Nephron progenitor cell (in vitro differentiated cells): ENCODE results near the gene PKDCC.

ENCODE experiments used
- DNase-seq: peaks from one replicate; pipeline ENCODE4 v3.0.0; 2021
- H3K27ac Mint-ChIP-seq: 2 replicates; pipeline ENCODE4 v1.8.0; 2021; ENCODE audit warnings: mild to moderate bottlenecking, moderate library complexity, mixed read lengths
- H3K27me3 Mint-ChIP-seq: 2 replicates; pipeline ENCODE4 v1.8.0; 2021; ENCODE audit warnings: mild to moderate bottlenecking, low read depth, mixed read lengths; ENCODE audit not compliant: poor library complexity
- H3K36me3 Mint-ChIP-seq: 2 replicates; pipeline ENCODE4 v1.8.0; 2021; ENCODE audit warnings: low read depth, mixed read lengths
- H3K4me1 Mint-ChIP-seq: 2 replicates; pipeline ENCODE4 v1.8.0; 2021; ENCODE audit warnings: mixed read lengths
- H3K4me3 Mint-ChIP-seq: 2 replicates; pipeline ENCODE4 v1.8.0; 2021; ENCODE audit warnings: mild to moderate bottlenecking, moderate library complexity, mixed read lengths
- H3K9me3 Mint-ChIP-seq: 2 replicates; pipeline ENCODE4 v1.8.0; 2021; ENCODE audit warnings: mild to moderate bottlenecking, moderate library complexity, mixed read lengths
- CTCF ChIP-seq: fragments of 200-600 bp; sonication (generic); IDR thresholded peaks from 2 replicates; pipeline ENCODE4 v1.5.0; 2021; ENCODE audit warnings: antibody characterized with exemption

PKDCC gene

GRCh38 chr2:42053791-42054701, 6.2 kb downstream of the PKDCC start:
- Mint-ChIP-seq H3K9me3 (no peaks in the 10 kb centered on the region), H3K36me3 (peaks cover 49% of the 10 kb centered on the region), H3K4me1 (peaks cover 88% of the 10 kb centered on the region), H3K27ac (peak overlapping the region; percentile 89), H3K27me3 (peaks cover 41% of the 10 kb centered on the region), H3K4me3 (peak overlapping the region; percentile 50)
- no peak for TF ChIP-seq CTCF
- DNase-seq, result no peak

GRCh38 chr2:42054714-42055430, 7.1 kb downstream of the PKDCC start:
- Mint-ChIP-seq H3K27me3 (peaks cover 44% of the 10 kb centered on the region), H3K4me3 (no peak overlapping the region), H3K36me3 (peaks cover 56% of the 10 kb centered on the region), H3K9me3 (no peaks in the 10 kb centered on the region), H3K27ac (no peak overlapping the region), H3K4me1 (peaks cover 85% of the 10 kb centered on the region)
- DNase-seq, result no peak
- TF ChIP-seq CTCF, result no peak

GRCh38 chr2:42055573-42056514, 8.0 kb downstream of the PKDCC start:
- Mint-ChIP-seq H3K27me3 (peaks cover 46% of the 10 kb centered on the region), H3K36me3 (peaks cover 56% of the 10 kb centered on the region), H3K9me3 (no peaks in the 10 kb centered on the region), H3K4me3 (peak overlapping the region; percentile 34), H3K4me1 (peaks cover 82% of the 10 kb centered on the region), H3K27ac (peak overlapping the region; percentile 83)
- peak; percentile 63 for DNase-seq
- TF ChIP-seq CTCF, result no peak

- peaks cover 60% of the 10 kb centered on the region for H3K27me3 Mint-ChIP-seq
- DNase-seq, result no peak
- peaks cover 56% of the 10 kb centered on the region for H3K36me3 Mint-ChIP-seq
- no peak overlapping the region for H3K27ac Mint-ChIP-seq
- no peak for TF ChIP-seq CTCF
- no peaks in the 10 kb centered on the region for H3K9me3 Mint-ChIP-seq
- H3K4me1 Mint-ChIP-seq, result peaks cover 79% of the 10 kb centered on the region
- peak overlapping the region; percentile 15 for H3K4me3 Mint-ChIP-seq
Measured at GRCh38 chr2:42057159-42057901, 9.5 kb downstream of the PKDCC start.

- Mint-ChIP-seq H3K4me3 (no peak overlapping the region), H3K27ac (no peak overlapping the region), H3K9me3 (no peaks in the 10 kb centered on the region), H3K4me1 (peaks cover 72% of the 10 kb centered on the region), H3K27me3 (peaks cover 66% of the 10 kb centered on the region), H3K36me3 (peaks cover 56% of the 10 kb centered on the region)
- no peak for TF ChIP-seq CTCF
- DNase-seq, result no peak
Measured at GRCh38 chr2:42057902-42058450, 10.2 kb downstream of the PKDCC start.
